ENCODE measurements around the gene KLHDC8B. TPM values are rescaled to one million over a fixed set of nuclear protein-coding genes. Genes with fewer than 3 reads are reported as not detected.
A peak's percentile ranks its signal among the peaks of the same experiment; 100 is the strongest.

Gene KLHDC8B
- total and polyA plus RNA-seq, 9 of the 15 experiments (the other 6 are each of a cell fraction or from before 2014, with no cell fraction given), result 6.9 to 34.8 (median 25.2) TPM

GRCh38 chr3:49132437-49133225 lies 38.8 kb upstream of the KLHDC8B start, which contains the start of gene LAMB2 (continued):
- no peak for TF ChIP-seq ZNF354B (CRISPR knock-in tag; IDR thresholded peaks at IDR 0.05)
- TF ChIP-seq ZNF507 (tag; conservative IDR thresholded peaks at IDR 0.05), result no peak
- TF ChIP-seq CHD4 (IDR thresholded peaks at IDR 0.05; ENCODE audit: insufficient read depth, insufficient replicate concordance, low read depth, low read length, poor library complexity, severe bottlenecking), result no peak
- TF ChIP-seq CXXC5 (CRISPR knock-in tag; IDR thresholded peaks at IDR 0.05), result peak; percentile 11; the same call in 1 of the 2 replicates
- no peak for TF ChIP-seq ZNF512 (tag; IDR thresholded peaks at IDR 0.05)
- TF ChIP-seq RREB1 (CRISPR knock-in tag; IDR thresholded peaks at IDR 0.05), result no peak
- no peak for TF ChIP-seq TCFL5 (CRISPR knock-in tag; conservative IDR thresholded peaks at IDR 0.05)
- TF ChIP-seq TOE1 (IDR thresholded peaks at IDR 0.05; ENCODE audit: borderline replicate concordance), result peak; percentile 61; the same call in 1 of the 2 replicates
- TF ChIP-seq TOE1 (CRISPR knock-in tag; IDR thresholded peaks at IDR 0.05; ENCODE audit: borderline replicate concordance, low read depth), result no peak
- TF ChIP-seq MAX (CRISPR knock-in tag; IDR thresholded peaks at IDR 0.05), result peak; percentile 30; the same call in 1 of the 2 replicates
- no peak for TF ChIP-seq TRIM25 (IDR thresholded peaks at IDR 0.05; ENCODE audit: borderline replicate concordance)
- no peak for TF ChIP-seq NELFE (IDR thresholded peaks at IDR 0.05; ENCODE audit: insufficient read depth, insufficient read length)
- TF ChIP-seq SLC30A9 (CRISPR knock-in tag; IDR thresholded peaks at IDR 0.05), result no peak

All from K562 (cell line).